ENCODE results near the gene MANBA.

- no peak for TF ChIP-seq REST (IDR thresholded peaks at IDR 0.05; ENCODE audit: low read depth)
- no peak for TF ChIP-seq ZBTB7A (IDR thresholded peaks at IDR 0.05; ENCODE audit: low read depth)
Observed at GRCh38 chr4:102606846-102607450, 153.8 kb downstream of the MANBA start.
